Right lobe of liver (tissue), 6 donors: ENCODE data around the gene SLC5A4. TPM values are rescaled to one million over a fixed set of nuclear protein-coding genes. Genes with fewer than 3 reads are reported as not detected.
A peak's percentile ranks its signal among the peaks of the same experiment; 100 is the strongest.

Experiments
- ATAC-seq, 4 donors: fragments of 200-7000 bp; cut with Tn5 transposase; one replicate each; pipeline ENCODE4 v1.9.1; 2020; ENCODE audit warnings: mild to moderate bottlenecking in 4 of 4, moderate library complexity in 4 of 4
- DNase-seq, 3 donors: peaks; one replicate each; pipeline ENCODE4 v3.0.0-alpha.2; 2020
- H3K27ac ChIP-seq, 3 donors: fragments of 200-600 bp; one replicate each; pipeline ENCODE4 v1.8.0; 2022
- H3K27me3 ChIP-seq, 2 donors: fragments of 200-600 bp; one replicate each; pipeline ENCODE4 v1.8.0; 2022
- H3K36me3 ChIP-seq, 4 donors: fragments of 200-600 bp; sonication (generic) in 1 of 4; one replicate each; pipeline versions ENCODE4 v1.5.1 to v1.8.0; 2017 to 2022; ENCODE audit warnings: control low read depth in 1 of 4
- H3K4me1 ChIP-seq, 4 donors: fragments of 200-600 bp; sonication (generic) in 1 of 4; one replicate each; pipeline versions ENCODE4 v1.5.1 to v1.8.0; 2017 to 2022; ENCODE audit warnings: control low read depth in 1 of 4
- H3K4me3 ChIP-seq, 3 donors: fragments of 200-600 bp; one replicate each; pipeline ENCODE4 v1.8.0; 2022
- H3K9me3 ChIP-seq, 4 donors: fragments of 200-600 bp; sonication (generic) in 1 of 4; one replicate each; pipeline versions ENCODE4 v1.5.1 to v1.8.0; 2017 to 2022; ENCODE audit warnings: control low read depth in 1 of 4
- CTCF ChIP-seq, 4 donors: fragments of 200-600 bp in 3 of 4; fragments of 450-650 bp in 1 of 4; IDR thresholded peaks; one replicate each; pipeline versions ENCODE4 v1.5.1 to v1.8.0; 2016 to 2022; ENCODE audit warnings: antibody characterized with exemption in 4 of 4, mild to moderate bottlenecking in 2 of 4
- POLR2A ChIP-seq: fragments of 450-650 bp; IDR thresholded peaks from one replicate; pipeline ENCODE4 v1.6.1; 2017; ENCODE audit warnings: antibody characterized with exemption, mild to moderate bottlenecking
- WGBS: methylation state at CpG from one replicate; pipeline ENCODE4 v1.1.6; 2018; ENCODE audit warnings: low coverage, low lambda C conversion rate; ENCODE audit not compliant: insufficient coverage; ENCODE audit errors: missing lambda C conversion rate; 5-methylcytosine and 5-hydroxymethylcytosine counted together
- intact Hi-C, 2 donors: fragments of 100-400 bp; cut with DNase I; formaldehyde crosslinking; loops; one replicate each; pipeline versions ENCODE4 v1.11.2 to v1.14.1; 2022
- total RNA-seq, 6 experiments: library from RNA; depleted of rRNA in 2 of 6; stranded (reverse); fragments of >200 nt in 2 of 6; fragmentation: NEBNext Ultra II Directional in 3 of 6; extraction: Animal tissue kit (Norgen Biotek cat#: 25700) in 3 of 6; gene quantifications; one replicate each; pipeline versions ENCODE4 v1.1.0 to v1.2.4, GENCODE V29; 2016 to 2023
- donor health status: DM: no; HTN: yes; CAD: no.
- donor health status: DM: no; HTN: no; CAD: no.
- donor health status: DM: no; HTN: no; CAD: no.
- donor health status: DM: no; HTN: yes; CAD: no.
- donor health status: DM: no; HTN: yes; CAD: no.

Gene SLC5A4
- total RNA-seq, 6 experiments from 2014 or later: 0.11 to 0.20 (median 0.16) TPM; not detected in 2

- H3K27ac ChIP-seq: no peak overlapping the region
- ATAC-seq (peak in 1 of 4 donors; percentile 21), DNase-seq (no peak)
- H3K4me1 ChIP-seq: peaks cover 0 to 33% (median 14%) of the 10 kb centered on the region in 4 donors
- H3K9me3 ChIP-seq: no peaks in the 10 kb centered on the region
- no peak overlapping the region for H3K4me3 ChIP-seq
- intact Hi-C loops: no loop called here
- TF ChIP-seq POLR2A (no peak), CTCF (IDR thresholded peaks at IDR 0.05) (no peak)
- WGBS: 53% methylated on average over 3 of the region's 5 CpGs
- no peaks in the 10 kb centered on the region for H3K27me3 ChIP-seq
- H3K36me3 ChIP-seq: no peaks in the 10 kb centered on the region
Measured at GRCh38 chr22:32246166-32246565, 9.0 kb downstream of the SLC5A4 start.

GRCh38 chr22:32245042-32245441 is 10.1 kb downstream of the SLC5A4 start:
- Histone ChIP-seq H3K4me3 (no peak overlapping the region), H3K9me3 (no peaks in the 10 kb centered on the region), H3K27me3 (no peaks in the 10 kb centered on the region), H3K4me1 (peaks cover 0 to 40% (median 19%) of the 10 kb centered on the region in 4 donors), H3K27ac (peak overlapping the region in 1 of 3 donors; percentile 44), H3K36me3 (no peaks in the 10 kb centered on the region)
- ATAC-seq: peak; percentile 88 to 93 (median 90)
- WGBS: 19% methylated on average over 3 of the region's 3 CpGs
- DNase-seq: no peak
- intact Hi-C loops: no loop called here
- TF ChIP-seq POLR2A (no peak), CTCF (IDR thresholded peaks at IDR 0.05) (no peak)

- Histone ChIP-seq H3K4me3 (no peak overlapping the region), H3K9me3 (no peaks in the 10 kb centered on the region), H3K27ac (peak overlapping the region in 1 of 3 donors; percentile 44), H3K36me3 (no peaks in the 10 kb centered on the region), H3K27me3 (no peaks in the 10 kb centered on the region), H3K4me1 (peaks cover 0 to 41% (median 18%) of the 10 kb centered on the region in 4 donors)
- no peak for TF ChIP-seq CTCF (IDR thresholded peaks at IDR 0.05)
- TF ChIP-seq POLR2A: no peak
- DNase-seq: no peak
- 80% methylated on average over 1 of the region's 1 CpG for WGBS
- intact Hi-C loops: no loop called here
- no peak for ATAC-seq
Measured at GRCh38 chr22:32244547-32244946, 10.6 kb downstream of the SLC5A4 start.

GRCh38 chr22:32240461-32240860 is 14.7 kb downstream of the SLC5A4 start:
- intact Hi-C loops: no loop called here
- no peak for ATAC-seq

More at GRCh38 chr22:32240461-32240860, 14.7 kb downstream of the SLC5A4 start:
- DNase-seq: no peak
- H3K4me3 ChIP-seq: no peak overlapping the region
- no peaks in the 10 kb centered on the region for H3K27me3 ChIP-seq
- no peaks in the 10 kb centered on the region for H3K9me3 ChIP-seq
- no peaks in the 10 kb centered on the region for H3K36me3 ChIP-seq
- peaks cover 0 to 26% (median 10%) of the 10 kb centered on the region in 4 donors for H3K4me1 ChIP-seq
- H3K27ac ChIP-seq: no peak overlapping the region
- TF ChIP-seq CTCF (IDR thresholded peaks at IDR 0.05) (no peak), POLR2A (no peak)
- 30% methylated on average over 2 of the region's 2 CpGs for WGBS
